Fibroblast of lung (primary cell): ENCODE results near the gene RMND5B.
"Not testable (repeated sequence)": the region's sequence is repeated elsewhere in the genome, so short reads cannot be mapped to it uniquely, and the experiment has no call there.

ENCODE experiments used
- CTCF ChIP-seq, 2 donors: IDR thresholded peaks in 1 of 2; conservative IDR thresholded peaks in 1 of 2; 1 replicate in 1 of 2; 2 replicates in 1 of 2; pipeline ENCODE4 v1.5.1; 2011 to 2012; ENCODE audit warnings: low read length in 2 of 2, control low read depth in 1 of 2, inconsistent platforms in 1 of 2, low read depth in 1 of 2, mild to moderate bottlenecking in 1 of 2
- EZH2 ChIP-seq: IDR thresholded peaks from 2 replicates; pipeline ENCODE4 v1.5.1; 2012; ENCODE audit warnings: low read length, control low read depth, mild to moderate bottlenecking; ENCODE audit errors: missing control alignments

DNA sequence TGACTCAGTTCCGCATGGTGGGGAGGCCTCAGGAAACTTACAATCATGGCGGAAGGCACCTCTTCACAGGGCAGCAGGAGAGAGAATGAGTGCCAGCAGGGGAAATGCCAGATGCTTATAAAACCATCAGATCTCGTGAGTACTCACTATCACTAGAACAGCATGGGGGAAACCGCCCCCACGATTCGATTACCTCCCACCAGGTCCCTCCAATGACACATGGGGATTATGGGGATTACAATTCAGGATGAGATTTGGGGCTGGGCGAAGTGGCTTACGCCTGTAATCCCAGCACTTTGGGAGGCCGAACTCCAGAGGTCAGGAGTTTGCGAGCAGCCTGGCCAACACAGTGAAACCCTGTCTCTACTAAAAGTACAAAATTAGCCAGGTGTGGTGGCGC, 67.3 kb downstream of the RMND5B start:
- TF ChIP-seq CTCF (conservative IDR thresholded peaks at IDR 0.05 in 1 of 2, IDR thresholded peaks at IDR 0.05 in 1 of 2; ENCODE audit: low read depth in 1 of 2, low read length in 2 of 2); EZH2: not testable (repeated sequence)
